ENCODE measurements around the gene LSP1. TPM values are rescaled to one million over a fixed set of nuclear protein-coding genes. Genes with fewer than 3 reads are reported as not detected.

LSP1 gene
- total RNA-seq, 2 experiments from 2014 or later, result 228 to 232 TPM

Small RNAs within 50 kb of the gene (microRNA-seq; reads per million reads assigned to microRNA genes)
- gene MIR4298 (ENCODE audit: borderline microRNAs expressed, borderline replicate concordance) (not detected), gene MIR7847 (ENCODE audit: borderline microRNAs expressed, borderline replicate concordance) (not detected)

Other genes starting within 250 kb of the LSP1 start
- gene KRTAP5-3, start 244.6 kb upstream of the LSP1 start, total RNA-seq, result not detected
- not detected for gene KRTAP5-4, start 230.9 kb upstream of the LSP1 start, total RNA-seq
- gene KRTAP5-5, start 223.3 kb upstream of the LSP1 start, total RNA-seq, result not detected
- gene KRTAP5-6, start 155.9 kb upstream of the LSP1 start, total RNA-seq, result not detected
- 1 to 10 TPM; 1.7 TPM for gene IFITM10, start 102.5 kb upstream of the LSP1 start, total RNA-seq
- gene CTSD, start 89.2 kb upstream of the LSP1 start, total RNA-seq, result 10 to 100 TPM; 63.3 to 71.3 TPM
- gene SYT8, start 18.1 kb upstream of the LSP1 start, total RNA-seq, result not detected
- gene TNNI2, start 14.1 kb upstream of the LSP1 start, total RNA-seq, result under 1 TPM in 1 of 2 experiments, not detected in 1; 0.50 TPM
- not detected for gene PRR33, start 38.8 kb downstream of the LSP1 start, total RNA-seq
- 10 to 100 TPM; 19.1 to 21.9 TPM for gene TNNT3, start 66.6 kb downstream of the LSP1 start, total RNA-seq
- 10 to 100 TPM; 31.1 to 38.3 TPM for gene MRPL23, start 94.2 kb downstream of the LSP1 start, total RNA-seq
- not detected for gene H19, start 144.8 kb downstream of the LSP1 start, total RNA-seq